IMR-90 (cell line): Measurements from ENCODE around the gene TLDC2. TPM values are rescaled to one million over a fixed set of nuclear protein-coding genes. Genes with fewer than 3 reads are reported as not detected.

Source experiments
- ATAC-seq: fragments of 200-7000 bp; cut with Tn5 transposase; 2 replicates; pipeline ENCODE4 v1.9.1; 2020; ENCODE audit warnings: low read depth, mild to moderate bottlenecking, moderate library complexity
- BruUV-seq: library from RNA; stranded (reverse); fragments of 400-500 nt; replicated peaks from 2 replicates; lab custom pipeline; 2021; lab: Mats Ljungman, UMichigan
- CTCF ChIA-PET: fragments of 300-600 bp; formaldehyde crosslinking; extraction: SDS; loops from one replicate; lab custom pipeline; 2021; ENCODE audit warnings: antibody characterized with exemption; lab: Yijun Ruan, JAX
- POLR2A ChIA-PET: fragments of 300-600 bp; sonication (Branson Sonifier 250); formaldehyde crosslinking; loops from one replicate; lab custom pipeline; 2022; ENCODE audit warnings: antibody characterized with exemption; ENCODE audit not compliant: unreplicated experiment; lab: Charles Lee
- DNase-seq: peaks from one replicate; pipeline ENCODE4 v3.0.0; 2013
- H2AFZ ChIP-seq: replicated peaks from 2 replicates; pipeline ENCODE3; 2013; ENCODE audit warnings: low read length, mild to moderate bottlenecking; ENCODE audit not compliant: poor library complexity
- H2AK5ac ChIP-seq: 2 replicates; pipeline ENCODE4 v1.6.1; 2013; ENCODE audit warnings: low read depth, low read length, inconsistent platforms
- H2AK9ac ChIP-seq: replicated peaks from 2 replicates; pipeline ENCODE3; 2013; ENCODE audit warnings: mild to moderate bottlenecking, low read depth, low read length, moderate library complexity; ENCODE audit not compliant: poor library complexity
- H2BK120ac ChIP-seq: 2 replicates; pipeline ENCODE4 v1.6.1; 2013; ENCODE audit warnings: low read depth, low read length, inconsistent platforms
- H2BK15ac ChIP-seq: 3 replicates; pipeline ENCODE4 v1.6.1; 2013; ENCODE audit warnings: low read depth, low read length, inconsistent platforms
- H2BK20ac ChIP-seq: 2 replicates; pipeline ENCODE4 v1.6.1; 2013; ENCODE audit warnings: low read depth, mild to moderate bottlenecking, inconsistent platforms, low read length, moderate library complexity
- H2BK5ac ChIP-seq: 2 replicates; pipeline ENCODE4 v1.6.1; 2013; ENCODE audit warnings: mild to moderate bottlenecking, low read depth, low read length, inconsistent platforms; ENCODE audit not compliant: poor library complexity, severe bottlenecking
- H3K14ac ChIP-seq: replicated peaks from 2 replicates; pipeline ENCODE4 v1.6.1; 2013; ENCODE audit warnings: low read depth, low read length, inconsistent platforms
- H3K18ac ChIP-seq: 2 replicates; pipeline ENCODE4 v1.6.1; 2013; ENCODE audit warnings: low read depth, low read length, control low read depth
- H3K23ac ChIP-seq: 2 replicates; pipeline ENCODE4 v1.6.1; 2013; ENCODE audit warnings: low read depth, low read length, inconsistent platforms
- H3K27ac ChIP-seq: 2 replicates; pipeline ENCODE4 v1.5.1; 2013; ENCODE audit warnings: mild to moderate bottlenecking, control low read depth, low read length; ENCODE audit not compliant: insufficient read depth
- H3K27me3 ChIP-seq: 2 replicates; pipeline ENCODE4 v1.6.1; 2013; ENCODE audit warnings: low read length; ENCODE audit not compliant: control insufficient read depth, insufficient read depth
- H3K36me3 ChIP-seq: 2 replicates; pipeline ENCODE4 v1.6.1; 2013; ENCODE audit warnings: low read length, mixed read lengths; ENCODE audit not compliant: control insufficient read depth, insufficient read depth
- H3K4ac ChIP-seq: 2 replicates; pipeline ENCODE4 v1.6.1; 2013; ENCODE audit warnings: low read depth, low read length, inconsistent platforms
- H3K4me1 ChIP-seq: 2 replicates; pipeline ENCODE4 v1.6.1; 2013; ENCODE audit warnings: low read length, mixed read lengths; ENCODE audit not compliant: control insufficient read depth, insufficient read depth
- H3K4me2 ChIP-seq: 2 replicates; pipeline ENCODE4 v1.6.1; 2013; ENCODE audit warnings: low read depth, mild to moderate bottlenecking, control low read depth, low read length, moderate library complexity
- H3K4me3 ChIP-seq: 2 replicates; pipeline ENCODE4 v1.5.1; 2013; ENCODE audit warnings: low read depth, mild to moderate bottlenecking, control low read depth, low read length, moderate library complexity; ENCODE audit not compliant: insufficient read depth
- H3K56ac ChIP-seq: 2 replicates; pipeline ENCODE4 v1.6.1; 2013; ENCODE audit warnings: low read length, inconsistent platforms; ENCODE audit not compliant: insufficient read depth; ENCODE audit errors: extremely low read depth
- H3K79me1 ChIP-seq, 2 experiments: 2 replicates each; pipeline ENCODE4 v1.6.1; 2013; ENCODE audit warnings: low read length in 2 of 2, inconsistent platforms in 1 of 2, low read depth in 1 of 2
- H3K9ac ChIP-seq: 2 replicates; pipeline ENCODE4 v1.6.1; 2013; ENCODE audit warnings: low read depth, low read length, control low read depth
- H3K9me1 ChIP-seq: 2 replicates; pipeline ENCODE4 v1.6.1; 2013; ENCODE audit warnings: low read length, inconsistent platforms; ENCODE audit not compliant: insufficient read depth
- H3K9me3 ChIP-seq: 2 replicates; pipeline ENCODE4 v1.6.1; 2013; ENCODE audit warnings: low read length; ENCODE audit not compliant: control insufficient read depth, insufficient read depth
- H4K20me1 ChIP-seq: 2 replicates; pipeline ENCODE4 v1.6.1; 2013; ENCODE audit warnings: low read length, inconsistent platforms; ENCODE audit not compliant: insufficient read depth
- H4K5ac ChIP-seq: 2 replicates; pipeline ENCODE4 v1.6.1; 2013; ENCODE audit warnings: mild to moderate bottlenecking, low read depth, low read length, control low read depth
- H4K8ac ChIP-seq, 2 experiments: 2 replicates each; pipeline ENCODE4 v1.6.1; 2013; ENCODE audit warnings: low read depth in 2 of 2, low read length in 2 of 2, control low read depth in 1 of 2, inconsistent platforms in 1 of 2
- H4K91ac ChIP-seq: 2 replicates; pipeline ENCODE4 v1.6.1; 2013; ENCODE audit warnings: low read depth, low read length, inconsistent platforms; ENCODE audit not compliant: insufficient read depth
- BHLHE40 ChIP-seq: fragments of 150-350 bp; IDR thresholded peaks from 2 replicates; pipeline ENCODE4 v1.6.1; 2016; ENCODE audit warnings: mild to moderate bottlenecking, low read depth, low read length
- CHD1 ChIP-seq: IDR thresholded peaks from 2 replicates; pipeline ENCODE4 v1.6.1; 2012; ENCODE audit warnings: low read depth, low read length, improper control_type of control experiment
- FOS ChIP-seq: fragments of 150-350 bp; IDR thresholded peaks from 2 replicates; pipeline ENCODE4 v1.6.1; 2016; ENCODE audit warnings: low read depth, low read length
- MAFK ChIP-seq: IDR thresholded peaks from 2 replicates; pipeline ENCODE4 v1.6.1; 2012; ENCODE audit warnings: low read depth, low read length, improper control_type of control experiment
- MAZ ChIP-seq: IDR thresholded peaks from 2 replicates; pipeline ENCODE4 v1.6.1; 2012; ENCODE audit warnings: low read depth, mild to moderate bottlenecking, low read length, improper control_type of control experiment, moderate library complexity, borderline replicate concordance
- NFE2L2 ChIP-seq: fragments of 150-350 bp; IDR thresholded peaks from 2 replicates; pipeline ENCODE4 v1.6.1; 2016; ENCODE audit warnings: low read depth, mild to moderate bottlenecking, low read length
- RAD21 ChIP-seq: IDR thresholded peaks from 2 replicates; pipeline ENCODE4 v1.6.1; 2012; ENCODE audit warnings: low read length, improper control_type of control experiment
- RCOR1 ChIP-seq: IDR thresholded peaks from 2 replicates; pipeline ENCODE4 v1.6.1; 2012; ENCODE audit warnings: mild to moderate bottlenecking, low read length, improper control_type of control experiment; ENCODE audit not compliant: insufficient replicate concordance
- RFX5 ChIP-seq: IDR thresholded peaks from 2 replicates; pipeline ENCODE4 v1.8.0; 2012; ENCODE audit warnings: low read depth, mild to moderate bottlenecking, low read length, moderate library complexity
- SMC3 ChIP-seq: fragments of 150-350 bp; IDR thresholded peaks from 2 replicates; pipeline ENCODE4 v1.6.1; 2016; ENCODE audit warnings: low read depth, mild to moderate bottlenecking, antibody characterized with exemption, low read length, moderate library complexity
- WGBS, 2 experiments: methylation state at CpG; one replicate each; pipeline versions ENCODE4 v1.1.5 to v1.1.7; 2013; ENCODE audit warnings: missing lambda C conversion rate in 2 of 2; ENCODE audit not compliant: insufficient read length in 1 of 2; ENCODE audit errors: extremely low coverage in 2 of 2; 5-methylcytosine and 5-hydroxymethylcytosine counted together
- dilution Hi-C: fragments of 300-500 bp; cut with HindIII; formaldehyde crosslinking; loops from one replicate; pipeline ENCODE4 v1.14.3; 2018; ENCODE audit warnings: low sequenced_read_pairs; ENCODE audit not compliant: unreplicated experiment
- in situ Hi-C: fragments of 300-500 bp; cut with MboI; formaldehyde crosslinking; loops from 3 replicates; pipeline ENCODE4 v1.14.3; 2019; ENCODE audit warnings: low sequenced_read_pairs, inconsistent platforms, mixed read lengths
- intact Hi-C: fragments of 100-400 bp; cut with micrococcal nuclease; formaldehyde crosslinking; loops from 2 replicates; pipeline ENCODE4 v1.10.0; 2022
- polyA plus RNA-seq, 3 experiments: library from polyadenylated mRNA; depleted of rRNA; stranded (reverse); fragments of >200 nt; gene quantifications; 2 replicates each; pipeline ENCODE4 v1.2.3, GENCODE V29; 2012; ENCODE audit warnings: low replicate concordance in 1 of 3
- total RNA-seq: library from RNA; depleted of rRNA; stranded (reverse); fragments of >200 nt; gene quantifications from 2 replicates; pipeline ENCODE4 v1.2.3, GENCODE V29; 2012
- TF ChIP-seq, protein P1 (sequence below): fragments of 150-350 bp; IDR thresholded peaks from 2 replicates; pipeline ENCODE4 v1.6.1; 2017; ENCODE audit warnings: mild to moderate bottlenecking, antibody characterized with exemption, low read length, low read depth
- TF ChIP-seq, protein P2 (sequence below): fragments of 150-350 bp; IDR thresholded peaks from 2 replicates; pipeline ENCODE4 v1.6.1; 2016; ENCODE audit warnings: low read depth, mild to moderate bottlenecking, low read length, moderate library complexity, borderline replicate concordance

The TLDC2 gene
- total and polyA plus RNA-seq, 2 of the 4 experiments (the other 2 are of a cell fraction), result 0.18 to 0.19 TPM

DNA sequence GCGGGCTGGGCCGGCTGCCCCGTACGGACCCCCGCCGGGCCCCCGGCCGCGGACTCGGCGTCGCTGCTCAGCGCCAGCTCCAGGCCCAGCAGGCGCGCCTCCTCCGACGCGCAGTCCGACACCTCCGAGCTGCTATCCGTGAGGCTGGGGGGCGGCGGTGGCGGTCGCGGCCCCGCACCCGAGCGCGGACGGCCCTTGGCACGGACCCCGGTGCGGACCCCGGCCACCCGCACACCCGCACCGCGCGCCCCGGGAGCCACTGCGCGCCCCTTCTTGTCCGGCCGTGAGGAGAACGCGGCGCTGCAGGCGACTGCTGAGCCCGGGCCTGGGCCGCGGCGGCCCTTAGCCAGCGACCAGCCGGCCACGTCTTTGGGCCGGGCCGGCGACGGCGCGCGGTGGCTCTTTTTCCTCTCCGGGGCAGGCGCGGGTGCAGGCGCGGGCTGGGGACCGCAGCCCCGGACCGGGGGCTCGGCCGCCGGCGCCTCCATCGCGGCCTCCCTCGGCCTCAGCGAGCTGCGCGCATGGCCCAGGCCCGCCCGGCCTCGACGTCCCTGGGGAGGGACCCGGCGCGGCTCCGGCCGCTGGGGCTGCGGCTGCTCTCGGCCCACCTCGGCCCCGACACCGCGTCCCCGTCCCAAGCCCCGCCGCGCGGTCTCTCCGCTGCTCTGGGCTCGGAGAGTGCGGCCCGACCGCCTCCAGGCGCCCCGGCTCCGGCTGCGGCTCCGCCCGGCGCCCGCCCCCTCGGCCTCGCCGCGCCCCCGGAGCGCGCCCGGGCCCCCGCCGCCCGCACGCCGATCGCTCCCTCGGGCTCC lies 12.9 kb upstream of the TLDC2 start (continued):
- no peak for TF ChIP-seq SMC3
- TF ChIP-seq BHLHE40, result no peak

DNA sequence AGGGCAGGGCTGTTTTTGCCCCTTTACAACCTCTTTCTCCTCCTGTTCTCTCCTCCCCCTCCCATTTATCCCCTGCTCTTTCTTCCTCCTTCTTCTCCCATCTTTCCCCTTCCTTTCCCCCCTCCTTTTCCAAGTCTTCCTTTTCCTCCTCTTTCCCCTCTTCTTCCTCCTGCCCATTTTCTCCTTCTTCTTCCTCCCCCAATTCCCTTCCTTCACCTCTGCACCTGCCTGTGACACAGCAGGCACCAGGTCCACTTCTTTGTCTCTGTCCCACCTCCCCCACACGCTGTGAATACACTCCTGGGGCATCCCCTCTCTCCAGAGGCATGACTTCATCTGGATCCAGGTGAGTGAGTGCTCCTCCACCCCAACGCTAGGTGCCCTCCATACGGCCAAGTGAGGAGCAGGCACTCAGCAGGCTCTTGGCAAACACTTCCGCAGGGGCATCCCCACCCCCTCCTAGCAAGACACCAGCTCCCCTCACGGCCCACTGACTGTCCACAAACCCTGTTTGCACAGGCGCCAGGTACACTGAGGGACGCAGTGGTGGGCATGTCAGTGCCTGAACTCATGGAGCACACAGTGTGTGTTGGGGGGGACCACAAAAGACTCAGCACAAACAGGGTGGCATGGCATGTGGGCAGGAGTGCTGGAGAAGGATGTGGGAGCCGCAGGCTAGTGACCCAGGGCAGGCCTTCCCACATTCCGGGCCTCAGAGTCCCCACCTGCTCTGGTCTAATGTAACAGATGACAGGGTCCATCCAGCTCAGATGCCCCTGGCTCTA lies 10.7 kb upstream of the TLDC2 start:
- WGBS, 2 experiments, result 83% methylated on average over 2 of the region's 9 CpGs; no CpG with 5 or more reads in 1 of the 2 experiments
- TF ChIP-seq CHD1, result no peak
- no peak for TF ChIP-seq RCOR1
- TF ChIP-seq, protein P1, sequence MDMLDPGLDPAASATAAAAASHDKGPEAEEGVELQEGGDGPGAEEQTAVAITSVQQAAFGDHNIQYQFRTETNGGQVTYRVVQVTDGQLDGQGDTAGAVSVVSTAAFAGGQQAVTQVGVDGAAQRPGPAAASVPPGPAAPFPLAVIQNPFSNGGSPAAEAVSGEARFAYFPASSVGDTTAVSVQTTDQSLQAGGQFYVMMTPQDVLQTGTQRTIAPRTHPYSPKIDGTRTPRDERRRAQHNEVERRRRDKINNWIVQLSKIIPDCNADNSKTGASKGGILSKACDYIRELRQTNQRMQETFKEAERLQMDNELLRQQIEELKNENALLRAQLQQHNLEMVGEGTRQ, result no peak
- TF ChIP-seq MAZ, result no peak
- TF ChIP-seq FOS, result no peak
- no peak for TF ChIP-seq RFX5
- no peak for TF ChIP-seq RAD21
- TF ChIP-seq BHLHE40, result no peak
- TF ChIP-seq MAFK, result no peak
- TF ChIP-seq, protein P2, sequence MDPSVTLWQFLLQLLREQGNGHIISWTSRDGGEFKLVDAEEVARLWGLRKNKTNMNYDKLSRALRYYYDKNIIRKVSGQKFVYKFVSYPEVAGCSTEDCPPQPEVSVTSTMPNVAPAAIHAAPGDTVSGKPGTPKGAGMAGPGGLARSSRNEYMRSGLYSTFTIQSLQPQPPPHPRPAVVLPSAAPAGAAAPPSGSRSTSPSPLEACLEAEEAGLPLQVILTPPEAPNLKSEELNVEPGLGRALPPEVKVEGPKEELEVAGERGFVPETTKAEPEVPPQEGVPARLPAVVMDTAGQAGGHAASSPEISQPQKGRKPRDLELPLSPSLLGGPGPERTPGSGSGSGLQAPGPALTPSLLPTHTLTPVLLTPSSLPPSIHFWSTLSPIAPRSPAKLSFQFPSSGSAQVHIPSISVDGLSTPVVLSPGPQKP, result no peak
- no peak for TF ChIP-seq NFE2L2
- no peak for TF ChIP-seq SMC3

More for the DNA sequence above, 10.7 kb upstream of the TLDC2 start:
- in situ Hi-C loops (no loop called here), dilution Hi-C loops (loop anchor here (10.0 kb wide), 1 partner anchor 60 kb away; no protein-coding TSS in a partner anchor), intact Hi-C loops (loop anchor here (10.0 kb wide), 1 partner anchor 200 kb away; no protein-coding TSS in a partner anchor)
- 0 out of 2 replicates have a peak overlapping the region, but pooled peaks have one; percentile 24 for H2BK20ac ChIP-seq
- 0 out of 2 replicates have a peak overlapping the region, but pooled peaks have one; percentile 26 for H3K4ac ChIP-seq
- H4K20me1 ChIP-seq, result peaks cover 22% of the 10 kb centered on the region
- no peak overlapping the region for H4K5ac ChIP-seq
- H3K79me1 ChIP-seq, result peaks cover 0 to 19% of the 10 kb centered on the region in 2 experiments; a peak in 2 of 4 replicates
- no peak overlapping the region for H3K27ac ChIP-seq
- BruUV-seq, result no TSS peak
- no peaks in the 10 kb centered on the region; the same call in 1 of the 2 replicates for H3K36me3 ChIP-seq
- H3K23ac ChIP-seq, result no peak overlapping the region
- no peak overlapping the region for H3K9ac ChIP-seq
- H2AK9ac ChIP-seq, result peak overlapping the region; percentile 88
- no peak overlapping the region for H3K56ac ChIP-seq
- no peak overlapping the region for H2BK5ac ChIP-seq
- H2BK120ac ChIP-seq, result no peak overlapping the region
- ChIA-PET POLR2A (no interaction called here), CTCF (no interaction called here)
- ATAC-seq (no peak), DNase-seq (no peak)
- H3K18ac ChIP-seq, result no peak overlapping the region
- H3K27me3 ChIP-seq, result no peaks in the 10 kb centered on the region
- H3K14ac ChIP-seq, result no peak overlapping the region
- H3K4me2 ChIP-seq, result no peak overlapping the region
- no peak overlapping the region for H2BK15ac ChIP-seq
- peak overlapping the region; percentile 76 for H2AFZ ChIP-seq
- H3K9me3 ChIP-seq, result no peaks in the 10 kb centered on the region
- no peak overlapping the region for H3K4me3 ChIP-seq
- H3K4me1 ChIP-seq, result peaks cover 15% of the 10 kb centered on the region
- no peak overlapping the region for H4K91ac ChIP-seq
- no peak overlapping the region for H4K8ac ChIP-seq
- H2AK5ac ChIP-seq, result peak overlapping the region; percentile 43; the same call in 1 of the 2 replicates
- peaks cover 12% of the 10 kb centered on the region for H3K9me1 ChIP-seq
